ENCODE results near the gene ALDH3A2.

The ALDH3A2 gene

DNA sequence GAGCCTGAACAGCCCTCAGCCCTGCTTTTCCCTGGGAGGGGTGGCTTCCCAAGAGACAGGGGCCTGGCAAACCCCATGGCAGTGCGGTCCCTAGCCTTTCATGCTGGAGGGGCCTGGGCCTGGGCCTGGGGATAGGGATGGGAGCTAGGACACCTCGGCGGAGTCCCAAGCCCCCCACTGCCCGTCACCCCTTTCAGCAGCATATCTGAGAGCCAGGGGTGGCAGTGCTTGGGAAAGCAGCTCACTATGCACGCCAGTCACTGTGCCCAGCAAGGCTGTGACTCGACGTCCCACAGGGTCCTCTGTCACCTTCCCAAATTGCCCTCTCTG lies 68.4 kb downstream of the ALDH3A2 start:
- DNase-seq = no peak

DNA sequence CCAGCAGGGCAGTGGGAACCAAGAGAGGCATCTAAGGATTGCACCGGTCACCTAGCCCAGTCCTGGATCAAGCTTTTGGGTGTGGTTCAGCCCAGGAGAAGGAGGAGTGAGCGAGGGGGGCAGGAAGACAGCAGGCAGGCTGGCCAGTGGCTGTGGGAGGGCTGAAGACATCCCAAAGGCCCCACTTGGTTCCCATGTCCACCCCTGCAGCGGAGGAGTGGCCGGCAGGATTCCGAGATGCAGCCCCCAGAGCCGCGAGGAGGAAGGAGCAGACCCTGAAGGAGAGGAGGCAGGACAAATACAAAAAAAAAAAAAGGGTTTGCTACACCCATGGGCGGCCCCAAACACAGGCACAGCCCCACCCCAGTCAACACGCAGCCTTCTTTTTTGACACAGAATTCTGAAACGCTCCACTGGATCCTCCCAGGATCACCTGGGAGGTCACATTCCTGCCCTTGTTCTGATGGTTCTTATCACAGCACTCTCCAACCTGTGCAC lies 68.9 kb downstream of the ALDH3A2 start:
- DNase-seq = no peak

DNA sequence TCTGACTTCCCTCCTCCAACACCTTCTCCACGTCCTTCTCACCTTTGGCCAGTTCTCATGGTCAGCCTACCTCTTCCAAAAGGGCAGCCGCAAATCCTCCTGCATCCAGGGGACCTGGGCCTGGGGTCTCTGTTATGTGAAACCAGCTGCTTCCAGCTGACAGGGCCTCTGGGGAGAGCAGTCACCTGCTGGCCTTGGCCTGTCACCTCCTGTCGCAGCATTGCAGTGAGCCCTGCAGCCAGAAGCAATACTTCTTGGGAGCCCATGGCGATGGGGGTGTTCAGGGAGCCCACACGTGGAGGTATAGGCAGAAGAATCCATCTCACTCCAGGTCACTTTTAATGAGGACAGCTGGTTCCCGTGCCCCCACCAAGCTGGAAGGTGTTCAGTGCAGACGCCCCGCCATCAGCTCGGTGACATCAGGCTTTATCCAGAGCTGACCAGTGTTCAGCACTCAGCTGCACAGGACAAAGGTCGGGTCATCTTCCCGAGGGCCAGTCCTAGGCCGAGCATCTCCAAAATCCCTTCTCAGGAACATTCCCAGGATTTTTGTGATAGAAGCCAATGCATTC lies 69.6 kb downstream of the ALDH3A2 start:
- no peak for DNase-seq

DNA sequence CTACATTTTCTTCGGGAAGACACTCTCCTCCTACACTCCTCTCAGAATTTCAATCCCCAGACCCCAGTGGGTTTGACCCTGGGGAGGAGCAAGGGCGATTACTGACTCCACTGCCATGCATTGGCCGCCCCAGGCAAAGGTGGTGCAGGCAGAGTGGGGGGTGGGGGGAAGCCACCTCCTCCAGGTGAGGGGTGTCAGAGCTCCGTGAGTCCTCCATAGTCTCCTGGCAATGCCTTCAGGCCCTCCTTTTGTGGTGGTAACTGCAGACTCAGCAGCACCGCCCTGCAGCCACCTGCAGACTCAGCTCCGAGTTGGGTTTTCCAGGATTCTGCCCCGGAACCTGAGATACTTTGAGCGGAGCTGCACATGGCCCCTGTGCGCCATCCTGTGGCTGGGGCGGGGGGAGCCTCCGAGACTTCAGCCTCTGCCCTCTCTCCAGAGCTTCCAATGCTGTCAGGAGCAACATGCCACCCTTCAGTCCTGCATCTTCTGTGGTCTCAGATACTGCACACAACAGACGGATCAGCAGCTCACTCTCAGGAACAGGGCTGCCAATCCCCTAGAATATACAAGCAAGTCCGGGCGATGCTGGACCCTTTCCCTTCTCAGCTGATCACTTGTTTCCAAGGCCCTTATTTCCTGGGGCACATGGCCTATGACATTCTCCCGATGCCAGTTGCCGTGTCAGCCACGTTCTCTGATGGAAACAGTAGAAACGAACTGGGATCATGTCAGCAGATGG lies 70.2 kb downstream of the ALDH3A2 start:
- DNase-seq = no peak

DNA sequence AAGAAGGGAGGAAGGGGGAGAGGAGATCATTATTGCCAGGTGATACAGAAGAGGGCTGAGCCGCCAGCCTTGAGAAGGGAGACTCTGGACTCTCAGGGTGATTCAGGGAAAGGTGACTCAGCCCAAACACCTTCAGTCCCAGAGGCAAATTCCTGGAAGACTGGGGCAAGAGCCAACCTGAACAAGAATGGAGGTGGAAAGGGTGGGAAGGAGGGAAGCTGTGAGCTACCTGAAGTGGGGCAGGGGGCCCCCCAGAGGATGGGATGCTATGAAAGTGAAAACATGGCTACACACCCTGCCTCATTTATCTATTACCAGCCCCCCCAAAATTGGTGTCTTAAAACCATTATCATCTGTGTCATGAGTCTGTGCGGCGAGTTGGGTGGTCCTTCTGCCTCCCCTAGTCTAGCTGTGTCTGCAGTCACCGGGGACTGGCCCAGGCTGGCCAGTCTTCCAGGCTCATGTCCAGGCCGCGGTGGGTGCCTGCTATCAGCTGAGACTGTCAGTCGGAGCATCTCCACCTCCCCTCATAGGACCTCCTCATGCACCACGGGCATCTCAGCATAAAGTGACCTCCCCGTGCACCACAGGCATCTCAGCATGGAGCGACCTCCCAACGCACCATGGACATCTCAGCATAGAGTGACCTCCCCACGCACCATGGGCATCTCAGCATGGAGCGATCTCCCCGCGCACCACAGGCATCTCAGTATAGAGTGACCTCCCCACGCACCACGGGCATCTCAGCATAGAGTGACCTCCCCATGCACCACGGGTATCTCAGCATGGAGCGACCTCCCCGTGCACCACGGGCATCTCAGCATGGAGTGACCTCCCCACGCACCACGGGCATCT lies 71.0 kb downstream of the ALDH3A2 start:
- no peak for DNase-seq

DNA sequence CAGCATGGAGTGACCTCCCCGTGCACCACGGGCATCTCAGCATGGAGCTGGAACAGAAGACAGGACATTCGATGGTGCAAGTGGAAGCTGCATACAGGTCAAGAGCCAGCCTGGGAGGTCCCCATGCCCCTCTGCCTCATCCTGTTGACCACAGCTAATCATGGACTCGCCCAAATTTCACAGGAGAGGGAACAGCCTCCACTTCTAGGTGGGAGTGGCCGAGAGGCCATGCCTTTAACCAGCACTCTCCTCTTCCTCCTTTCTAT lies 71.6 kb downstream of the ALDH3A2 start:
- no peak for DNase-seq

DNA sequence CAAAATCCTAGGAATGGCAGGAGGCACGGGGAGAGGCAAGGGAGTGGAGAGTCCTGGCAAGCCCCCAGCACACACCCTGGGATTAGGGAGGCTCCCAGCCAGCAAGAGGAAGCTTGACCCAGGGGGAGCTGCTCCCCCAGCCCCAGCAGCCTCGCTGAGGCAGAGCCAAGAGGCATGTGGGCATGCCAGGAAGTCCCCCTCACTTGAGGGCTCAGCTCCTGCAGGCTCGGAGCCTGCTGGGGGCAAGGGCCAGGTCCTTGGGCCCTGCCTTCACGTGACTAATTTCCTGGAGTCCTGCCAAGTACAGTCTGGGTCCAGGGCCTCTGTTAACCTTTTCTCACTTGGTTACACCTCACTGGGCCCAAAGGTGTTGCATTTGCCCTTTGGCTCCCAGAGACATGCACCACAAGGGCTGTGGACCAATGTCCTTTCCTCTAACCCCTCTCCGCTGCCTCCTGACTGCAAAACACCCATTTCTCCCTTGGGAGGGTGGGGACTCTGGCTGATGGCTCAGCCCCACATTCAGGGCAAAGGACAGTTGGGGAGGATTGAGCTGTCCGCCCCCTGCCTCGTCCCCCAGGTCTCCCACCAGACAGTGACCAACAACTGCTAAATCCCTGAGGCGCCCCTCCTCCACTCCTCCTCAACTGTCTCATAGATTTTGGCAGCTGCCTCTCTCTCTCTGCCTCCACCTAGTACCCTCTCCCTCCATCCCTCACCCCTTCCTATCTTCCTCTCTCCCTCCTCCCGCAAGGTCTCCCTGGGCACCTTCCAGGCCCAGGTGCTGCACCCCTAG lies 72.3 kb downstream of the ALDH3A2 start:
- no peak for DNase-seq

DNA sequence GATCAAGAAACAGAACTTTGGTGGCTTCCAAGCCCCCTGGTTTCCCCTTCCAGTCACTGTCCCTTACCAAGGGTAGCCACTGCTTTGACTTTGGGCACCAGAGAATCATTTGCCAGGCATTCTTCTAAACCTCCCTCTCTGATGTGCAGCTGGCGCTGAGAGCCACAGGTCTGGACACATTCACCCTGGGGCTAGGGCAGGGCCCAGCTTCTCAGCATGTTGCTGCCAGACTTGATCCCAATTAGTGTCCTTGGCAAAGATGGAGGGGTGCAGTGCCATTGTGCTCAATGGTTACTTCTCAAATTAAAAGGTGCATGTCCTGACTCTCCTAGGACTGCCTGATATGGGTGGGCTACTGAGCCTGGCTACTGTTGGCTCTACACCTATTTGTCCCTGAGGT lies 75.4 kb downstream of the ALDH3A2 start:
- no peak for DNase-seq

DNA sequence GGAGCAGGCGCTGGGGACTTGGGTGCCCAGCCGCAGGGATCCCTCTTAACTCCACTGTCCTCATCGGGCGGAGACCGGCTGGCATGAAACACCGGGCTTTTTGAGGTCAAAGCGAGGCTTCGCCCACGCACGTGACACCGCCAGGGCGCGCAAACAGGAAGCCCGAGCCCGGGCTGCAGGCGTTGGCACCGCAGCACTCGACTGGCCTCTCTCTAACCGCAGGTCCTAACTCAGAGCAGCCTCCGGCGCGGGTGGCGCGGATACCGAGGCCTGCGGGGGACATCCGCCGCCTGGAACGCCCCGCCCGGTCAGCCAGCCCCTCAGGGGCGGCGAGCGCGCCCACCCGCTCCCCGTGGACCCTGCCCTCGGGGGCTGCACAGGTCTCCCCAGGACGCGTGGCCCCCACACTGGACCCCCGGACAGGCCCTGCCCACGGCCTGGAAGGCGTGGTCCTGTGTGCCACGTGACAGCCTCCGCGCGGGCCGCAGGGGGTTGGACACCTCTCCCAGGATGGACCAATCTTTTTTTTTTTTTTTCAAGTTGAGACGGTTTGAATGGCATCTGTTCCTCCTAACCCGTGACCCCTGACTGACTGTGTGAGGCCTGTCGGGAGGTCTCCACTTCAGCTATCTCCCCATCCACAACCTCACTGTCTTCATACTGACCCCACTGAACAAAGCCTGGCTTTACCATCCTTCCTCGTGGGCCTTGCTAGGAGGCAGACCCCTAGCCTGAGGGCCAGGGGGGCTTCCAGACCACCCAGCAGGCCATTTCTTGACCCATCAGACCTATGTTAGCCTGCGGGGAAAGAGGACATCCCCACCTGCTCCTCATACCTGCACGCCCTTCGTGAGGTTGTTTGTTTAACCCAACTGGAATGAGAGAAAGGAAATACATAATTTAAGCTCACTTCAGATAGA lies 76.2 kb downstream of the ALDH3A2 start:
- peak; percentile 12 to 31 (median 22) for DNase-seq

DNA sequence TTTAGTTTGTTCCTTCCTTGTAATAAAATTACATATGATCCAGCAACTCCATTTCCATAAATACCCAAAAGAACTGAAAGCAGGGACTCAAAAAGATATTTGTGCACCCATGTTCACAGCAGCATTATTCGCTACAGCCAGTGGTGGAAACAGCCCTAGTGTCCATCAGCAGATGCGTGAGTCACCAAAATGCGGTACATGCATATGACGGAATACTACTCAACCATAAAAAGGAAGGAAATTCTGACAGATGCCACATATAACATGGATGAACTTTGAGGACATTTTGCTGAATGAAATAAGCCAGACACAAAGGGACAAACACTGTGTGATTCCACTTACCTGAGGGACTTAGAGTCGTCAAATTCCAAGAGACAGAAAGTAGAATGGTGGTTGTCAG lies 76.9 kb downstream of the ALDH3A2 start:
- no peak for DNase-seq

DNA sequence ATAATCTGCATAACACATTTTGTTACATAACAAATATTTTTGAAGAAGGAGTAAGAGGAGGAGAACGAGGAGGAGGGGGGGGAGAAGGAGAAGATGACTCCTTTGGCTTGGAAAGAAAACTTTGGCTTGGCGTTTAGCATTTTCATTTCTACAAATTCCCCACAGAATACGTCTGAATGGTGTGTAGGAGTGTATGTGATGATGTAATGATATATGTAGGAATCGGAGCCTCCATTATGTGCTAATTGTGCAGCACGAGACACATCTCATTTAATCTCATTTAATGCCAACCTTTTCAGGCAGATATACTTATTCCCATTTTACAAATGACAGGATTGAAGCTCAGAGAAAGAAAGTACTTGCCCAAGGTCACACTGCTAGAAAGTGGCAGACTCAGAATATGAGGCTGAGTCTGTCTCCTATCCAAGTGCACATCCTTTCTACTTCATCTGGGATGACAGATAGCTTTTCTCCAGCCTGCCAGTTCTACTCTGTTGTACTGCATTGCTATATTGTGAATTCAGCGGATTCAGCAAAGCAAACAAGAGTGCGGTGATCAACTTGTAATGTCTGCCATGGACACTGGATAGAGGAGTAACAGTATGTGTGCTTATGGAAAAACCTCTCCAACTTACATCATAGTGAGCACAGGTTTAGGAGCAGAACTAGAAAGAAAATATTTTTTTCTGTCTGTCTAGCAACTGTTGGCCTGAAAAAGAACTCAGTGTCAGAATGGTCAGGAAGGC lies 78.3 kb downstream of the ALDH3A2 start:
- no peak for DNase-seq
